Measurements from ENCODE around the gene POLR3E. TPM values are rescaled to one million over a fixed set of nuclear protein-coding genes. Genes with fewer than 3 reads are reported as not detected.
A peak's percentile ranks its signal among the peaks of the same experiment; 100 is the strongest.
"Not testable (repeated sequence)": the region's sequence is repeated elsewhere in the genome, so short reads cannot be mapped to it uniquely, and the experiment has no call there.

The POLR3E gene
- total and polyA plus RNA-seq, 11 donors = 15.2 to 72.6 (median 31.3) TPM

- H3K4me3 ChIP-seq = no peak overlapping the region
- TF ChIP-seq, protein P1, sequence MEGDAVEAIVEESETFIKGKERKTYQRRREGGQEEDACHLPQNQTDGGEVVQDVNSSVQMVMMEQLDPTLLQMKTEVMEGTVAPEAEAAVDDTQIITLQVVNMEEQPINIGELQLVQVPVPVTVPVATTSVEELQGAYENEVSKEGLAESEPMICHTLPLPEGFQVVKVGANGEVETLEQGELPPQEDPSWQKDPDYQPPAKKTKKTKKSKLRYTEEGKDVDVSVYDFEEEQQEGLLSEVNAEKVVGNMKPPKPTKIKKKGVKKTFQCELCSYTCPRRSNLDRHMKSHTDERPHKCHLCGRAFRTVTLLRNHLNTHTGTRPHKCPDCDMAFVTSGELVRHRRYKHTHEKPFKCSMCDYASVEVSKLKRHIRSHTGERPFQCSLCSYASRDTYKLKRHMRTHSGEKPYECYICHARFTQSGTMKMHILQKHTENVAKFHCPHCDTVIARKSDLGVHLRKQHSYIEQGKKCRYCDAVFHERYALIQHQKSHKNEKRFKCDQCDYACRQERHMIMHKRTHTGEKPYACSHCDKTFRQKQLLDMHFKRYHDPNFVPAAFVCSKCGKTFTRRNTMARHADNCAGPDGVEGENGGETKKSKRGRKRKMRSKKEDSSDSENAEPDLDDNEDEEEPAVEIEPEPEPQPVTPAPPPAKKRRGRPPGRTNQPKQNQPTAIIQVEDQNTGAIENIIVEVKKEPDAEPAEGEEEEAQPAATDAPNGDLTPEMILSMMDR (IDR thresholded peaks at IDR 0.05) = no peak
- WGBS, 4 donors = 82 to 87% (median 84%) methylated on average over 8 of the region's 8 CpGs
- DNase-seq (no peak), ATAC-seq (no peak)
- peak overlapping the region in 1 of 12 donors; percentile 20 for H3K27ac ChIP-seq
- H3K4me1 ChIP-seq = peaks cover 0 to 33% (median 0%) of the 10 kb centered on the region in 12 donors
- no peaks in the 10 kb centered on the region for H3K9me3 ChIP-seq
- peaks cover 0 to 61% (median 39%) of the 10 kb centered on the region in 9 donors for H3K36me3 ChIP-seq
- intact Hi-C loops (cut with DNase I) = no loop called here
- H3K27me3 ChIP-seq = no peaks in the 10 kb centered on the region
Measured at GRCh38 chr16:22360963-22361659, 63.9 kb downstream of the POLR3E start.

- H3K27me3 ChIP-seq = no peaks in the 10 kb centered on the region
- WGBS, 4 donors = 91 to 99% (median 94%) methylated on average over 2 of the region's 2 CpGs
- no peak for ATAC-seq
- H3K4me3 ChIP-seq = no peak overlapping the region
- TF ChIP-seq POLR2A (IDR thresholded peaks at IDR 0.05) = no peak
- TF ChIP-seq, protein P1 (IDR thresholded peaks at IDR 0.05) = no peak
- H3K4me1 ChIP-seq = peaks cover 0 to 24% (median 3%) of the 10 kb centered on the region in 12 donors
- no peaks in the 10 kb centered on the region for H3K9me3 ChIP-seq
- DNase-seq = no peak
- peaks cover 0 to 55% (median 39%) of the 10 kb centered on the region in 9 donors for H3K36me3 ChIP-seq
- no peak overlapping the region for H3K27ac ChIP-seq
- intact Hi-C loops (cut with DNase I) = no loop called here
Measured at GRCh38 chr16:22364241-22364640, 67.0 kb downstream of the POLR3E start.

- Histone ChIP-seq H3K27me3 (no peaks in the 10 kb centered on the region), H3K4me3 (no peak overlapping the region), H3K36me3 (peaks cover 0 to 40% (median 35%) of the 10 kb centered on the region in 9 donors), H3K4me1 (peaks cover 0 to 41% (median 19%) of the 10 kb centered on the region in 12 donors), H3K27ac (no peak overlapping the region), H3K9me3 (no peaks in the 10 kb centered on the region)
- DNase-seq (no peak), ATAC-seq (no peak)
- TF ChIP-seq, protein P1 (IDR thresholded peaks at IDR 0.05) = no peak
- TF ChIP-seq POLR2A (IDR thresholded peaks at IDR 0.05) = no peak
- intact Hi-C loops (cut with DNase I) = no loop called here
- WGBS, 4 donors = 94 to 99% (median 97%) methylated on average over 2 of the region's 2 CpGs
Measured at GRCh38 chr16:22366371-22366770, 69.2 kb downstream of the POLR3E start.

GRCh38 chr16:22366889-22367288, 69.7 kb downstream of the POLR3E start:
- peaks cover 0 to 40% (median 31%) of the 10 kb centered on the region in 9 donors for H3K36me3 ChIP-seq
- DNase-seq = no peak
- intact Hi-C loops (cut with DNase I) = no loop called here
- TF ChIP-seq, protein P1 (IDR thresholded peaks at IDR 0.05) = no peak
- TF ChIP-seq POLR2A (IDR thresholded peaks at IDR 0.05) = no peak
- H3K27me3 ChIP-seq = no peaks in the 10 kb centered on the region
- no peaks in the 10 kb centered on the region for H3K9me3 ChIP-seq
- no peak overlapping the region for H3K4me3 ChIP-seq
- peak overlapping the region in 1 of 12 donors; percentile 9 for H3K27ac ChIP-seq
- H3K4me1 ChIP-seq = peaks cover 0 to 44% (median 19%) of the 10 kb centered on the region in 12 donors
- 95 to 98% (median 97%) methylated on average over 3 of the region's 3 CpGs for WGBS, 4 donors
- ATAC-seq = no peak

DNA sequence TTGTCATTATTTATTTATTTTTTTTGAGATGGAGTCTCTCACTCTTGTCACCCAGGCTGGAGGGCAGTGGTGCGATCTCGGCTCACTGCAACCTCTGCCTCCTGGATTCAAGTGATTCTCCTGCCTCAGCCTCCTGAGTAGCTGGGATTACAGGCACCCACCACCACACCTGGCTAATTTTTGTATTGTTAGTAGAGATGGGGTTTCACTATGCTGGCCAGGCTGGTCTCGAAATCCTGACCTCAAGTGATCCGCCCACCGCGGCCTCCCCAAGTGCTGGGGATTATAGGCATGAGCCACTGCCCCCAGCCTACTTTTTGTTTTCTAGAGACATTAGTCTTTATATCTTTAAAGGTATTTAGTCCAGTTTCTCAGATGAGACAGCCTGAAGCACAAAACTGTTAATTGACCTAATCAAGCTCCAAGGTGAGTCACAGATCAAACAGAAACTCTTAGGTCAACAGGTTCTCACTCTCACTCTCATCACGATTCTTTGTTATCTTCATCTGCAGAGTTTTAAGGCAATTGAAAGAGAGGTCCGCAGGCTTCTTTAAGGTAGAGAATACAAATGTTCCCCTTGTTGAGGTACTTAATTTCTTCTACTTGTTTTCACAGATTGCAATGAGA, 71.1 kb downstream of the POLR3E start:
- DNase-seq; intact Hi-C loops (cut with DNase I); ATAC-seq; H3K27me3 ChIP-seq; H3K9me3 ChIP-seq; H3K4me3 ChIP-seq: not testable (repeated sequence)
- H3K27ac ChIP-seq = peak overlapping the region in 3 of 12 donors; percentile 61 to 91 (median 72)
- H3K36me3 ChIP-seq = peaks cover 0 to 26% (median 17%) of the 10 kb centered on the region in 9 donors
- WGBS, 4 donors = 95 to 96% (median 96%) methylated on average over 8 of the region's 8 CpGs
- peaks cover 0 to 58% (median 28%) of the 10 kb centered on the region in 12 donors for H3K4me1 ChIP-seq
